Calu3 (cell line): ENCODE data around the gene DLGAP1. TPM values are rescaled to one million over a fixed set of nuclear protein-coding genes. Genes with fewer than 3 reads are reported as not detected.

Experiments used
- BruUV-seq: library from RNA; stranded (reverse); fragments of 400-500 nt; replicated peaks from 2 replicates; lab custom pipeline; 2021; lab: Mats Ljungman, UMichigan
- CTCF ChIA-PET: fragments of 300-600 bp; sonication (Branson Sonifier 250); formaldehyde crosslinking; loops from one replicate; lab custom pipeline; 2022; ENCODE audit warnings: antibody characterized with exemption; lab: Charles Lee
- DNase-seq: peaks from one replicate; pipeline ENCODE4 v3.0.0; 2022
- H3K27ac Mint-ChIP-seq: one replicate; pipeline ENCODE4 v1.8.0; 2022; ENCODE audit warnings: mixed read lengths; ENCODE audit not compliant: unreplicated experiment
- H3K27me3 Mint-ChIP-seq: one replicate; pipeline ENCODE4 v1.8.0; 2022; ENCODE audit warnings: mixed read lengths; ENCODE audit not compliant: unreplicated experiment
- H3K36me3 Mint-ChIP-seq: one replicate; pipeline ENCODE4 v1.8.0; 2022; ENCODE audit warnings: mild to moderate bottlenecking, moderate library complexity, mixed read lengths; ENCODE audit not compliant: insufficient read depth, unreplicated experiment
- H3K4me1 Mint-ChIP-seq: one replicate; pipeline ENCODE4 v1.8.0; 2022; ENCODE audit warnings: mild to moderate bottlenecking, low read depth, mixed read lengths; ENCODE audit not compliant: unreplicated experiment
- H3K4me3 Mint-ChIP-seq: one replicate; pipeline ENCODE4 v1.8.0; 2022; ENCODE audit warnings: mild to moderate bottlenecking, low read depth, moderate library complexity, mixed read lengths; ENCODE audit not compliant: unreplicated experiment
- H3K9me3 Mint-ChIP-seq: one replicate; pipeline ENCODE4 v1.8.0; 2022; ENCODE audit warnings: low read depth, mixed read lengths; ENCODE audit not compliant: unreplicated experiment
- CTCF ChIP-seq: fragments of 200-600 bp; IDR thresholded peaks from one replicate; pipeline ENCODE4 v1.8.0; 2022; ENCODE audit warnings: antibody characterized with exemption; ENCODE audit not compliant: unreplicated experiment
- intact Hi-C: fragments of 100-400 bp; cut with micrococcal nuclease; formaldehyde crosslinking; loops from one replicate; pipeline ENCODE4 v1.10.0; 2022; ENCODE audit not compliant: unreplicated experiment
- total RNA-seq: library from RNA; stranded (reverse); gene quantifications from 2 replicates; pipeline ENCODE4 v1.2.3, GENCODE V29; 2022

Gene DLGAP1
- total RNA-seq, 1 experiment from 2014 or later: 9.0 TPM

GRCh38 chr18:3679241-3679640, 775.9 kb downstream of the DLGAP1 start:
- Mint-ChIP-seq H3K9me3 (peaks cover 8% of the 10 kb centered on the region), H3K4me1 (peaks cover 33% of the 10 kb centered on the region), H3K27ac (no peak overlapping the region), H3K4me3 (no peak overlapping the region), H3K27me3 (no peaks in the 10 kb centered on the region), H3K36me3 (no peaks in the 10 kb centered on the region)
- TF ChIP-seq CTCF: no peak
- intact Hi-C loops: no loop called here
- no peak for DNase-seq
- BruUV-seq: no TSS peak
- CTCF ChIA-PET: interaction anchor here (0.6 to 1.2 kb wide), 3 partner anchors 9 to 556 kb away, joined by 4 to 7 read pairs (median 5); no protein-coding TSS in a partner anchor

GRCh38 chr18:3675994-3676393, 779.1 kb downstream of the DLGAP1 start:
- no peak for TF ChIP-seq CTCF
- H3K27me3 Mint-ChIP-seq: no peaks in the 10 kb centered on the region
- CTCF ChIA-PET: interaction anchor here (1.0 kb wide), 1 partner anchor 11 kb away, joined by 3 read pairs; no protein-coding TSS in a partner anchor
- no peak for DNase-seq
- no peak overlapping the region for H3K4me3 Mint-ChIP-seq
- H3K36me3 Mint-ChIP-seq: no peaks in the 10 kb centered on the region
- peaks cover 42% of the 10 kb centered on the region for H3K4me1 Mint-ChIP-seq
- H3K27ac Mint-ChIP-seq: peak overlapping the region; percentile 68
- BruUV-seq: no TSS peak
- intact Hi-C loops: no loop called here
- H3K9me3 Mint-ChIP-seq: peaks cover 4% of the 10 kb centered on the region

GRCh38 chr18:3675446-3675845, 779.7 kb downstream of the DLGAP1 start:
- no TSS peak for BruUV-seq
- no peak for TF ChIP-seq CTCF
- Mint-ChIP-seq H3K27ac (peak overlapping the region; percentile 68), H3K27me3 (no peaks in the 10 kb centered on the region), H3K9me3 (peaks cover 4% of the 10 kb centered on the region), H3K4me3 (no peak overlapping the region), H3K36me3 (no peaks in the 10 kb centered on the region), H3K4me1 (peaks cover 47% of the 10 kb centered on the region)
- peak; percentile 69 for DNase-seq
- intact Hi-C loops: no loop called here
- CTCF ChIA-PET: interaction anchor here (0.6 to 1.0 kb wide), 2 partner anchors 10 to 131 kb away, joined by 3 read pairs; no protein-coding TSS in a partner anchor

GRCh38 chr18:3671176-3671575, 783.9 kb downstream of the DLGAP1 start:
- Mint-ChIP-seq H3K4me3 (no peak overlapping the region), H3K4me1 (peaks cover 44% of the 10 kb centered on the region), H3K27ac (peak overlapping the region; percentile 61), H3K27me3 (no peaks in the 10 kb centered on the region), H3K9me3 (peaks cover 4% of the 10 kb centered on the region), H3K36me3 (peaks cover 5% of the 10 kb centered on the region)
- intact Hi-C loops: no loop called here
- BruUV-seq: no TSS peak
- CTCF ChIA-PET: interaction anchor here (0.7 to 1.0 kb wide), 6 partner anchors 8 to 374 kb away, joined by 3 to 8 read pairs (median 4); no protein-coding TSS in a partner anchor
- no peak for TF ChIP-seq CTCF
- DNase-seq: no peak
